NCI-H1930 (cell line): ENCODE measurements around the gene ATG16L2.
"Not testable (repeated sequence)": the region's sequence is repeated elsewhere in the genome, so short reads cannot be mapped to it uniquely, and the experiment has no call there.

Experiments
- DNase-seq, 2 experiments: peaks; one replicate each; lab custom pipeline; 2025; lab: John Stamatoyannopoulos, UW

The ATG16L2 gene

DNA sequence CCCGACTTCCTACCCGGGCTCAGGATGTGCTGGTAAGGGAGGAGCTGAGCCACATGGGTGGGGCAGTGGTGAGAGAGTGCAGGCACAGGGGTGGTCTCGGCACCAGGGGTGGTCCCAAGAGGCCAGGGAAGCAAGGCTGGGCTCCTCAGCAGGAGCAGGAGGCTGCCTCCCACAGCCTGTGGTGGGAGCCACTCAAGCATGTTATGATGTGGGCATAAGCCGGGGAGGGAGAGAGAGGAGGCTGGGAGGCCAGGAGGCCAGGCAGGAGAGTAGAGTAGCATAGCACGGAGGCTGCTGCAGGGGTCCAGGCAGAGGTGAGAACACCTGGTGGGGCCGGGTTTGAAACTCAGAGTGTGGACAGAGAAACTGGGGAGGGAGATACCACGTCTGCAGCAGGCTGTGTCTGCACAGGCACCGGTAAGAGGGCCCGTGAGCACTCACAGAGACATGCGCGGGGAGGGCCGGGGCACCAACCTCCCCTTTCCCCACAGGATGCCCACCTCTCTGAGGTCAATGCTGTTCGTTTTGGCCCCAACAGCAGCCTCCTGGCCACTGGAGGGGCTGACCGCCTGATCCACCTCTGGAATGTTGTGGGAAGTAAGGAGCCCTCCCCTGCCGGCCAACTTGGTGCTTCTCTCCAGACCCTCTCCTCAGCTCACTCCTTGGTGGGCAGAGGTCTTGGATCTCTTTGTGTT, 10.7 kb downstream of the ATG16L2 start:
- DNase-seq: no peak

- DNase-seq: no peak
Measured at GRCh38 chr11:72825661-72826060, 11.4 kb downstream of the ATG16L2 start.

- no peak for DNase-seq
Measured at GRCh38 chr11:72826191-72826941, 12.2 kb downstream of the ATG16L2 start.

GRCh38 chr11:72826942-72827480, 12.8 kb downstream of the ATG16L2 start:
- DNase-seq: no peak

DNA sequence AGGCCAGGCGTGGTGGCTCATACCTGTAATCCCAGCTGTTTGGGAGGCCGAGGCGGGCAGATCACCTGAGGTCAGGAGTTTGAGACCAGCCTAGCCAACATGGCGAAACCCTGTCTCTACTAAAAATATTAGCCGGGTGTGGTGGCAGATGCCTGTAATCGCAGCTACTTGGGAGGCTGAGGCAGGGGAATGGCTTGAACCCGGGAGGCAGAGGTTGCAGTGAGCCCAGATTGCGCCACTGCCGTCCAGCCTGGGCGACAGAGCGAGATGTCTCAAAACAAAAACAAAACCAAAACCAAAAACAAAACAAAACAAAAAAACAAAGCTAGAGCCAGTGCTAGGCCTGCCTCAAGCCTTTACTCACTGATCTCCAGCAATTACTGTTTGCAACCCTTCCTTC, 13.4 kb downstream of the ATG16L2 start:
- not testable (repeated sequence) for DNase-seq

- DNase-seq: no peak
Measured at GRCh38 chr11:72828081-72828567, 13.9 kb downstream of the ATG16L2 start.

DNA sequence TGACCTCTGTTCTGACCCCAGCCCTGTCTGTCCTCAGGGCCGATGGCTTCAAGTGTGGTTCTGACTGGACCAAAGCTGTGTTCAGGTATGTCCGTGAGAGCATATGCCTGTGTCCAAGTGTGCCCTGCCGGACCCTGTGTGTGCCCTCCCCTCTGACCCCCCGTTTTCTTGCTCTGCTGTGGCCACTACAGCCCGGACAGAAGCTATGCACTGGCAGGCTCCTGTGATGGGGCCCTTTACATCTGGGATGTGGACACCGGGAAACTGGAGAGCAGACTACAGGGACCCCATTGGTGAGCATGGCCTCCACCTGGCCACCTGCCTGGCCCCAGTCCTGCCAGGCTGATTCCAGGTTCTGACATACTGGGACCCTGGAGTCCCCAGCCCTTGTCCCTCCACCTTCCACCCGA, 14.5 kb downstream of the ATG16L2 start:
- no peak for DNase-seq

DNA sequence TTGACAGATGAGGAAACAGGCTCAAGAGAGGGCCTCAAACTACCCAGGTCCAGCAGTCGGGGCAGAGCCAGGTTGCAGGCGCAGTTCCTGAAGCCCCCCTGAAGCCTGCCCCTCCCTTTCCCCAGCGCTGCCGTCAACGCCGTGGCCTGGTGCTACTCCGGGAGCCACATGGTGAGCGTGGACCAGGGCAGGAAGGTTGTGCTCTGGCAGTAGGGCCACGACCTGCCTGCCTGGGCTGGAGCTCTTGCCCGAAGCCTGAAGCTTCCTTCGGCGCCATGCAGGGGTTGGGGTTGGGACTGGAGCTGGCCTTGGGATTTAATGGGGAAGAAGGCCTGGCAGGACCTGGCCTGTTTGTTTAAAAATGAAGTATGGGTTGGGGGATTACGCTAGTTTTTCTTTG, 15.0 kb downstream of the ATG16L2 start:
- no peak for DNase-seq

- no peak for DNase-seq
Measured at GRCh38 chr11:72829884-72830533, 15.8 kb downstream of the ATG16L2 start.

GRCh38 chr11:72831521-72832300, 17.5 kb downstream of the ATG16L2 start:
- DNase-seq: peak; percentile 27 to 73

DNA sequence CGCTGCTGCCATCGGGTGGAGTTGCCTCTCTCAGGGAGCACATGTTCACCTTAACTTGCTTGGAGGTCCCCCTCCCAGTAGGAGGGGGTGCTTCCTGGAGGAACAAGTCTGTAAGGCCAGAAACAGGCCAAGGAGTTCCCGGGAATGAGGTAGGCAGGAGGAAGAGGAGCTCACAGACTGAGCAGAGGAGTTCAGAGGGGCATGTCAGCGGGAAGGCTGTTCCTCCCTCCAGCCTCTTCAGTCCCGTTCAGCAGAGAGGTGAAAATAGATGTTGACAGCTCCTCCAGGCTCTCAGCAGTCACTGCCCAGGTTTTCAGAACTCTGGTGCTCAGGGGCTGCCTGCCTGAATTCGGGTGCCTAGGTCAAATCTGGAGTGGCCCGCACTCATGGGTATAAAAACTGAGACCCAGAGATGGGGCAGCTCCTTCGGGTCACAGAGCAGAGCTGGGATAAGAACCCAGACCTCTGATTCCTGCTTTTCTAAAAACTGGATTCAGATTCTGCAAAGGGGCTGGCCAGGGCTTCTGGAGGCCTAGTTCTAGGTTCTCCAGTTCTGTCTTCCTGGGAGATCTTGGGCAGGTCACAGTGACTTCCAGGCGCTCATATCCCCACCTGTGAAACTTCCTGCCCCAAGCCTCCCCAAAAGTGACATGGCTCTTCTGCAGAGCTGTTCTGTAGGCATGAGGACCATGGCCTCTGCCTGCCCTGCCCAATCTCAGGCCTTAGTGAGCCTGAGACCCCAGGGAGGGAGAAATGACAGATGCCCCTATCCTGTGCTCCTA, 18.3 kb downstream of the ATG16L2 start:
- DNase-seq: no peak

GRCh38 chr11:72833083-72833733, 19.0 kb downstream of the ATG16L2 start:
- DNase-seq: no peak

- no peak for DNase-seq
Measured at GRCh38 chr11:72833811-72834493, 19.7 kb downstream of the ATG16L2 start.

GRCh38 chr11:72834905-72835304, 20.7 kb downstream of the ATG16L2 start:
- no peak for DNase-seq

GRCh38 chr11:72836111-72836510, 21.9 kb downstream of the ATG16L2 start:
- DNase-seq: no peak

DNA sequence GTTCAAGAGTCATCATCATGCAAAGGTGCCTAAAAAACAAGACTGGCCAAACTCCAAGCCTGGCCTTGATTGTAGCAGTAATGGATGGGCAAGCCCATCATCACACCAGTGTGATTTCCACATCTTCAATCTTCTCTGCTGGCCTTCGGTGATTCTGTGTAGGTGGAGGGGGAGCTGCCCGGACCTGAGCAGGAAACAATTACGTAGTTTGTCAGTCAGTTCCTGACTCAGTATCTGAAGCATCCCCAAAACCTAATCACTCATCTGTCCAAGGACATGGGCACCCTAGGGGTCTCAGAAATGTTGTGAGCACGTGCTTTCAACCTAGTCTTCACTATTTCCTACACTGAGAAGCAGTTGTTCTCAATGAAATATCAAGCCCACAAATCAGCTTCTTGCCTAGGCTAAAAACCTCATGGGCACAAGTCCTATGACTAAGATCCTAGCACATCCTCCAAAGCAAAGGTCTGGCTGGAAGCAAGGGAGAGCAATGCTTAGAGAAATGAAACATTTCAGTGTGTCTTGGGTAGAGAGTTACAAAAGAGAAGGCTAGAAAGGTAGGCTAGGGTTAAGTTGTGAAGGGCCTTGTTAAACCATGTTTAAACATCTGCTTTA, 24.6 kb downstream of the ATG16L2 start:
- no peak for DNase-seq

- no peak for DNase-seq
Measured at GRCh38 chr11:72840780-72841179, 26.6 kb downstream of the ATG16L2 start.

DNA sequence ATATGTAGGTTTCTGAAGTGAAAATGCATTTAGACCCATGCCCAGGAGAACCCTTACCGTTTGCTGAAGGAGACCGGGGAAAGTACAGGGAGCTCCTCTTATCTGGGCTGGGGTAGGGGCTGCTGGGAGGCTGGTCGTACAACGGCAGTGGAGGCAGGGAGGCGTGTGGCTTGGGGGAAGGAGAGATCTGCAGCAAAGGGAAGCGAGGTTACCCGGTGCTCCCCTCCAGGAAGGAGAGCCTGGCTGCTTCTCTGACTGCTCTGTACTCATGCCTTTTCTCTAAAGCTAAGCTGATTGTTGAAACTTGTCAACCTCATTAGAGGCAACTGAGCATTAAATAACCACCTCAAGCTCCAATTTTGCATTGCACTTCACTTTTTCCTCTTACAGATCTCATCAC, 27.2 kb downstream of the ATG16L2 start:
- DNase-seq: no peak

DNA sequence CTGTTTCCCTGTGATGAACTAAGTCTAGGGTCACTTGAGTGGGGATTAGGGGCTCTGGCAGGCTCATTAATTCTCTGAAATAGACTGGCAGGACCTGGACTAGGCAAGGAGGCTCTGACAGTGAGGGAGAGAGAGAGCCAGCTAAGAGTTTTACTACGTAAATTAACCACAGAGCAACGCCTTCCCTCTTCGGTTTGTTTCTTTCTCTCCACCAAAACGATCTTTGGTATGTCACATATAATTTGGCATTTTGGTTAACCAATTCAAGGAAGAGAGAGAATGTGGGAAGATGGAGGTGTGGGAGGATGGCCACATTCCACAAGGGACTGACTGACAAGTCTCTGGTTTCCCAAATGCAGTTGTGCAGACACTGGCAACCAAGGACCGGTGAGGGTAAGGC, 27.9 kb downstream of the ATG16L2 start:
- no peak for DNase-seq
